ENCODE measurements around the gene KRTAP5-1. TPM values are rescaled to one million over a fixed set of nuclear protein-coding genes. Genes with fewer than 3 reads are reported as not detected.

The KRTAP5-1 gene
- total RNA-seq, 1 experiment from 2014 or later: not detected

GRCh38 chr11:1557904-1558774 lies 26.9 kb downstream of the KRTAP5-1 start:
- no TSS peak for BruUV-seq (replicated peaks)
- Mint-ChIP-seq H3K27ac (ENCODE audit: low read depth, unreplicated experiment) (peak overlapping the region; percentile 49), H3K36me3 (ENCODE audit: insufficient read depth, unreplicated experiment) (no peaks in the 10 kb centered on the region), H3K4me1 (ENCODE audit: insufficient read depth, unreplicated experiment) (peaks cover 34% of the 10 kb centered on the region), H3K27me3 (ENCODE audit: insufficient read depth, unreplicated experiment) (no peaks in the 10 kb centered on the region), H3K9me3 (ENCODE audit: unreplicated experiment) (no peaks in the 10 kb centered on the region), H3K4me3 (ENCODE audit: unreplicated experiment) (peak overlapping the region; percentile 52)
- POLR2A ChIA-PET: interaction anchor here (0.6 to 2.2 kb wide), 6 partner anchors 10 to 481 kb away, joined by 3 to 16 read pairs (median 5); no protein-coding TSS in a partner anchor
- DNase-seq (ENCODE audit: unreplicated experiment): peak; percentile 65
- no peak for TF ChIP-seq CTCF (IDR thresholded peaks at IDR 0.05; ENCODE audit: unreplicated experiment)
- CTCF ChIA-PET: interaction anchor here (0.6 to 3.9 kb wide), 5 partner anchors 12 to 1336 kb away, joined by 3 to 32 read pairs (median 4); no protein-coding TSS in a partner anchor
- intact Hi-C loops (cut with micrococcal nuclease): loop anchor here (10.0 kb wide), 1 partner anchor 277 kb away; the partner anchor contains the start of genes SYT8 and TNNI2

GRCh38 chr11:1557051-1557884 lies 27.8 kb downstream of the KRTAP5-1 start:
- no TSS peak for BruUV-seq (replicated peaks)
- H3K4me3 Mint-ChIP-seq (ENCODE audit: unreplicated experiment): no peak overlapping the region
- no peaks in the 10 kb centered on the region for H3K36me3 Mint-ChIP-seq (ENCODE audit: insufficient read depth, unreplicated experiment)
- POLR2A ChIA-PET: interaction anchor here (1.6 kb wide), 1 partner anchor 11 kb away, joined by 8 read pairs; no protein-coding TSS in a partner anchor
- no peaks in the 10 kb centered on the region for H3K9me3 Mint-ChIP-seq (ENCODE audit: unreplicated experiment)
- intact Hi-C loops (cut with micrococcal nuclease): loop anchor here (10.0 kb wide), 1 partner anchor 278 kb away; the partner anchor contains the start of genes SYT8 and TNNI2
- no peaks in the 10 kb centered on the region for H3K27me3 Mint-ChIP-seq (ENCODE audit: insufficient read depth, unreplicated experiment)
- no peak for TF ChIP-seq CTCF (IDR thresholded peaks at IDR 0.05; ENCODE audit: unreplicated experiment)
- H3K27ac Mint-ChIP-seq (ENCODE audit: low read depth, unreplicated experiment): no peak overlapping the region
- peaks cover 34% of the 10 kb centered on the region for H3K4me1 Mint-ChIP-seq (ENCODE audit: insufficient read depth, unreplicated experiment)
- CTCF ChIA-PET: interaction anchor here (0.6 to 3.9 kb wide), 4 partner anchors 11 to 1337 kb away, joined by 3 to 32 read pairs (median 9); no protein-coding TSS in a partner anchor
- no peak for DNase-seq (ENCODE audit: unreplicated experiment)

- H3K27me3 Mint-ChIP-seq (ENCODE audit: insufficient read depth, unreplicated experiment): no peaks in the 10 kb centered on the region
- H3K36me3 Mint-ChIP-seq (ENCODE audit: insufficient read depth, unreplicated experiment): no peaks in the 10 kb centered on the region
- intact Hi-C loops (cut with micrococcal nuclease): loop anchor here (10.0 kb wide), 1 partner anchor 278 kb away; the partner anchor contains the start of genes SYT8 and TNNI2
- ChIA-PET CTCF (interaction anchor here (1.1 to 4.9 kb wide), 3 partner anchors 10 to 18 kb away, joined by 4 to 47 read pairs (median 5); no protein-coding TSS in a partner anchor), POLR2A (no interaction called here)
- TF ChIP-seq CTCF (IDR thresholded peaks at IDR 0.05; ENCODE audit: unreplicated experiment): no peak
- no peak overlapping the region for H3K27ac Mint-ChIP-seq (ENCODE audit: low read depth, unreplicated experiment)
- BruUV-seq (replicated peaks): no TSS peak
- DNase-seq (ENCODE audit: unreplicated experiment): no peak
- peaks cover 34% of the 10 kb centered on the region for H3K4me1 Mint-ChIP-seq (ENCODE audit: insufficient read depth, unreplicated experiment)
- H3K4me3 Mint-ChIP-seq (ENCODE audit: unreplicated experiment): no peak overlapping the region
- no peaks in the 10 kb centered on the region for H3K9me3 Mint-ChIP-seq (ENCODE audit: unreplicated experiment)
Measured at GRCh38 chr11:1556278-1556902, 28.7 kb downstream of the KRTAP5-1 start.
